EL (cell line): Measurements from ENCODE around the gene TRPM2.
"Not testable (repeated sequence)": the region's sequence is repeated elsewhere in the genome, so short reads cannot be mapped to it uniquely, and the experiment has no call there.

Experiments used
- DNase-seq: peaks from one replicate; pipeline ENCODE4 v3.0.0-alpha.2; 2016

Gene TRPM2

DNA sequence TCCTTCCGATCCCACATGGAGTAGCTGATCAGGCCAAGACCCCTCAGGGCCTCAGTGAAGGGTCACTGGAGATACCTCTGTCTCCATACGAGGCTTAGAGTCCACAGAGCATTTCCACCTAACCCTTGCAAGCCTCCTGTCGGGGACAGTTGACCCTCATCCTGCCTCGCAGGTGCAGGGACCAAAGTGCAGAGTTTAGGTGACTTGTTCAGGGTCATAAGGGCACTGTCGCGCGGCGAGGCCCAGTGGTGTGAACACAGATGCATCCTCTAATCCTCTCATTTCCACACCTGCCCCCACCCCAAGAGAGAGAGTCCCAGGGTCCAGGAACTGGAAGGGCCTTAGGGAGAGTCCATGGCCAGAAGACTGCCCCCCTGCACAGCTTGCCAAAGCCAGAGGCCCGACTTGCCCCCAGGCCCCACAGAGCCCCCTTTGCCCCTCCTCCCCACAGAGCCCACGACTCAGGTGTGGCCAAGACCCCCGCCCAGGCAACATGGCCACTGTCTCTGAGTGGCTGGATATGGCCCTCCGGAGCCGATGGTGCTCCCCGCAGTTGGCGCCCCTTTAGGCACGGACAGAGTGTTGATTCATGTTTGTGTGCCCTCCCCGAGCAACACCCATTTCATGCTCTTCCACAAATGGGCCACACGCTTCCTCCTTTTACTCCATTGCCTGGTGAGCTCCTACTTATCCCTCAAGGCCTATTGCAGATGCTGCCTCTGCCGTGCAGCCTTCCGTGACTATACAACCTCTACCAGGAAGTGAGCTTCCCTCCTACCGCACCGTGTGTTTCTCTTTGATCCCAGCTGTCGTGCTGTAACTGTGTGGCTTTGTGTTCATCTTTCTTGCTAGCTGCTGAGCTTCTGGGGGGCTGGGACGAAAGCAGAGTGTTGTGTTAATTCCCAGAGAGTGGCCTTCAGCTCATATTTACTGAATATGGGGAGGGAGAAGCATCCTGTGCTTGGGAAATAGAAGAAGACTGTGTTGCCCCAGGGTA lies 1.7 kb downstream of the TRPM2 start:
- no peak for DNase-seq

DNA sequence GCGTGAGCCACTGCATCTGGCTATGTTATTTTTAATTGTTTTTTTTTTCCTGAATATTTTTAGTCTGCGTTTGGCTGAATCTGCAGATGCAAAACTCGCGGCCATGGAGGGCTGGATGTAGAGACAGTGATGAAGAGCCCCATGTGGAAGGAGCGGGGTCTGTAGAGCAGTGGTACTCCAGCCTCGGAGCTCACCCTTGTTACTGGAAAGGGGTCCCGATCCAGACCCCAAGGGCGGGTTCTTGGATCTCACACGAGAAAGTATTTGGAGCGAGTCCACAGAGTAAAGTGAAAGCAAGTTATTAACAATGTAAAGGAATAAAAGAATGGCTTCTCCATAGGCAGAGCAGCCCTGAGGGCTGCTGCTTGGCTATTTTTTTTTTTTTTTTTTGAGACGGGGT lies 2.7 kb downstream of the TRPM2 start:
- no peak for DNase-seq

- no peak for DNase-seq
Observed at GRCh38 chr21:44356636-44357035, 3.2 kb downstream of the TRPM2 start.

DNA sequence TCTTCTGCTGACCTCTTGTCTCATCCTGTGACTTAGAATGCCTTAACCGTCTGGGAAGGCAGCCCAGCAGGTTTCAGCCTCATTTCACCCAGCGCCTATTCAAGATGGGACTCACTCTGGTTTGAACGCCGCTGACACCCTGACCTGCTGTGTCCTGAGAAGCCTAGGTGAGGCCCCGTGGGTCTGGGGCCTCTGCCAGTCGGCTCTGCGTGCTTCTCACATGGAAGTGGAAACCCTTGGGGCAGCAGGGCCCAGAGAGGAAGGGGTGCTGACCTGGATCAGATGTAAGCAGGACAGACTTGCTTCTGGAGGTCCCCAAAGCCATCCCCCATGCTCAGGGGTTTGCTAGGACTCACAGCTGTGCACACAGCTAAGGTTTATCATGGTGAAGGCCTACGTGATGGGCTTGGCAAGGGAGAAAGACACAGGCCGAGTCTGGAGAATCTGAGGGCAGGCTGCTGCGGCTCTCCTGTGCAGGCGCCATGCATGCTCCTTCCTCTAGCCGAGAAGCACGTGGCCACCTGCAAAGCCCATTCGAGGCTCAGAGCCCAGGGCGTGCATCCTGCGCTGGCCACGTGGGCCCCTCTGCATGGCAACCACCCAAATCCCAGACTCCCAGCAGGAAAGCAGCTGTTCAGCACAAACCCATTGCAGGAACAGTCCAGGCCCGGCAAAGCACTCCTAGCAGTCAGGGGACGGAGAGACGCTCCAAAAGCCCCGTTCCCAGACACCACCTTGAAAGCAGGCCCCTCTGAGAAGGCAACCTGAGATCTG lies 3.8 kb downstream of the TRPM2 start:
- no peak for DNase-seq

- DNase-seq = no peak
Observed at GRCh38 chr21:44359396-44359795, 6.0 kb downstream of the TRPM2 start.

GRCh38 chr21:44360159-44360558 lies 6.7 kb downstream of the TRPM2 start:
- DNase-seq = no peak

GRCh38 chr21:44361903-44362302 lies 8.5 kb downstream of the TRPM2 start:
- DNase-seq = not testable (repeated sequence)

- no peak for DNase-seq
Observed at GRCh38 chr21:44363278-44363677, 9.9 kb downstream of the TRPM2 start.

- no peak for DNase-seq
Observed at GRCh38 chr21:44364151-44365053, 11.0 kb downstream of the TRPM2 start.

- DNase-seq = no peak
Observed at GRCh38 chr21:44365251-44365966, 12.0 kb downstream of the TRPM2 start.

- DNase-seq = no peak
Observed at GRCh38 chr21:44365967-44366585, 12.7 kb downstream of the TRPM2 start.

DNA sequence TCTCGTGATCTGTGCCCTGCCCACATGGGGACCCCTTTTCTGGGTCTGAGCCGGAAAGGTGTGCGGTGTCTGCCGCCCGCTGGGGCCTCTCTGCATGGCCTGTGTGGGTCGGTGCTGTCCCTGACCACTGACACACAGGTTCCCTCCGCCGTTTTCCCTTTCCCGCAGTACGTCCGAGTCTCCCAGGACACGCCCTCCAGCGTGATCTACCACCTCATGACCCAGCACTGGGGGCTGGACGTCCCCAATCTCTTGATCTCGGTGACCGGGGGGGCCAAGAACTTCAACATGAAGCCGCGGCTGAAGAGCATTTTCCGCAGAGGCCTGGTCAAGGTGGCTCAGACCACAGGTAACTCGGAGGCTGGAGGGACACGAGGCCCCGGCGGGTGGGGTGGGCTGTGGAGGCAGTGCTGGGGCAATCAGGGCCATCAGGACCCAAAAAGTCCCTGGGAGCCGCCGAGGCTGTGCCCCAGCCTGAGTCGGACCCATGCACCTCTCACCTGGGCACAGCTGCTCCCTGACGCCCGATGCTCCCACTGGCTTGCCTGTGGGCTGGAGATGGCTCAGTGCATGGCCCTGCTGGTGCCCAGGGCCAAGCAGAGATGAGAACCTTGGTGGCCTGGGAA lies 13.3 kb downstream of the TRPM2 start:
- DNase-seq = no peak

- DNase-seq = no peak
Observed at GRCh38 chr21:44368711-44369446, 15.5 kb downstream of the TRPM2 start.

- peak; percentile 60 for DNase-seq
Observed at GRCh38 chr21:44370027-44370735, 16.8 kb downstream of the TRPM2 start.

- no peak for DNase-seq
Observed at GRCh38 chr21:44370786-44371410, 17.5 kb downstream of the TRPM2 start.

GRCh38 chr21:44371596-44371995 lies 18.2 kb downstream of the TRPM2 start:
- no peak for DNase-seq

DNA sequence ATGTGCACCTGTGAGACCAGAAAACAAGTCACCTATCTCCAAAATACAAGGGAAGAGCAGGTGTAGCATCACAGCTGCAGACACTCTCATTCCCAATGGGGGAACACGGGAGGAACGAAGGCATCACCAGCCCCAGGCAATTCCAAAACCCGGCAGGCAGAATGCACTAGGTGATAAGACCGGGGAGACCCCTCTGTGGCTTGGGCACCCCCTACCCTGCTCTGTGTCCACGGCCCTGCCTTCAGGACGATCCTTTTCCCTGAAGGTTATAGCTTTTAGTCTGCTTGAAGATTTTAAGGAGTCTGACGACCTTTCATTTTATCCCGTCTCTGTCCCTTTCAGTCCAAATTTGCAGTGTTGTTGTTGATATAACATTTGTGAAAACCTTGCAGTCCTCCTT lies 19.2 kb downstream of the TRPM2 start:
- DNase-seq = no peak

DNA sequence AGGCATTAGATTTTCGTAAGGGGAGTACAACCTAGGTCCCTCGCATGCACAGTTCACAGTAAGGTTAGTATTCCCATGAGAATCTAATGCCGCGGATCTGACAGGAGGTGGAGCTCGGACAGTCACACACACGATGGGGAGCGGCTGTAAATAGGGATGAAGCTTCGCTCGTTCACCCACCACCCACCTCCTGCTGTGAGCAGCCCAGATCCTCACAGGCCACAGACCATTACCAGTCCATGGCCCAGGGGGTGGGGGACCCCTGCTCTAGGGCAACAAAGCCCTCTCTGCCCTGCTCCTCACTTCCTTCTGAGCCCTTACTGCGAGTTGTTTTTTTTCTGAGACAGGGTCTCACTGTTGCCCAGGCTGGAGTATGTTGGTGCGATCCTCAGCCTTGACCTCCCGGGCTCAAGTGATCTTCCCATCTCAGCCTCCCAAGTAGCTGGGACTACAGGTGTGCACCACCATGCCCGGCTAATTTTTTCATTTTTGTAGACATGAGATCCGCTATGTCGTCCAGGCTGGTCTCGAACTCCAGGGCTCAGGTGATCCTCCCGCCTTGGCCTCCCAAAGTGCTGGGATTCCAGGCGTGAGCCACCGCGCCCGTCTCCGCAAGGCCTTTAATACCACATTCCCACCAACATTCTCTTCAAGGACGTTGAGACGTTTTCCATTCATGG lies 21.3 kb downstream of the TRPM2 start:
- DNase-seq = no peak

- DNase-seq = no peak
Observed at GRCh38 chr21:44375281-44375651, 21.8 kb downstream of the TRPM2 start.
